Fibroblast of the conjunctiva (primary cell): ENCODE results near the gene GGT1.
"Not testable (repeated sequence)": the region's sequence is repeated elsewhere in the genome, so short reads cannot be mapped to it uniquely, and the experiment has no call there.

Experiments used
- DNase-seq: peaks from one replicate; pipeline ENCODE4 v3.0.0-alpha.2; 2010; ENCODE audit warnings: low read depth

The GGT1 gene

GRCh38 chr22:24599958-24600715 is 2.9 kb upstream of the GGT1 start:
- DNase-seq: not testable (repeated sequence)

- DNase-seq: no peak
These were observed 1.5 kb upstream of the GGT1 start for GRCh38 chr22:24601217-24602104.

- DNase-seq: not testable (repeated sequence)
These were observed 766 bp upstream of the GGT1 start for GRCh38 chr22:24602105-24602749.

- not testable (repeated sequence) for DNase-seq
These were observed 1.0 kb downstream of the GGT1 start for GRCh38 chr22:24603770-24604629.

- DNase-seq: not testable (repeated sequence)
These were observed 3.3 kb downstream of the GGT1 start for GRCh38 chr22:24606340-24606739.

GRCh38 chr22:24607429-24607983 is 4.5 kb downstream of the GGT1 start:
- not testable (repeated sequence) for DNase-seq

GRCh38 chr22:24608327-24608726 is 5.3 kb downstream of the GGT1 start:
- DNase-seq: not testable (repeated sequence)

- DNase-seq: not testable (repeated sequence)
These were observed 6.9 kb downstream of the GGT1 start for GRCh38 chr22:24609888-24610287.

- DNase-seq: not testable (repeated sequence)
These were observed 11.8 kb downstream of the GGT1 start for GRCh38 chr22:24614794-24615193.

GRCh38 chr22:24621244-24621643 is 18.3 kb downstream of the GGT1 start:
- not testable (repeated sequence) for DNase-seq

GRCh38 chr22:24622596-24622995 is 19.6 kb downstream of the GGT1 start:
- not testable (repeated sequence) for DNase-seq

- not testable (repeated sequence) for DNase-seq
These were observed 24.9 kb downstream of the GGT1 start for GRCh38 chr22:24627911-24628310.

- DNase-seq: not testable (repeated sequence)
These were observed 26.1 kb downstream of the GGT1 start for GRCh38 chr22:24629069-24629468.

GRCh38 chr22:24630812-24631427 is 27.9 kb downstream of the GGT1 start:
- not testable (repeated sequence) for DNase-seq

- not testable (repeated sequence) for DNase-seq
These were observed 28.6 kb downstream of the GGT1 start for GRCh38 chr22:24631430-24632122.

GRCh38 chr22:24632642-24633041 is 29.6 kb downstream of the GGT1 start:
- peak; percentile 10 for DNase-seq

- not testable (repeated sequence) for DNase-seq
These were observed 30.4 kb downstream of the GGT1 start for GRCh38 chr22:24633231-24634023.

GRCh38 chr22:24634776-24635389 is 31.9 kb downstream of the GGT1 start:
- not testable (repeated sequence) for DNase-seq

- not testable (repeated sequence) for DNase-seq
These were observed 33.5 kb downstream of the GGT1 start for GRCh38 chr22:24636513-24636912.
